Vagina (tissue), 2 donors: ENCODE measurements around the gene SHISA5. TPM values are rescaled to one million over a fixed set of nuclear protein-coding genes. Genes with fewer than 3 reads are reported as not detected.

Experiments used
- DNase-seq, 2 donors: peaks; one replicate each; pipeline ENCODE4 v3.0.0-alpha.2; 2017; ENCODE audit errors: extremely low spot score in 2 of 2
- H3K27ac ChIP-seq: fragments of 200-600 bp; sonication (generic); one replicate; pipeline ENCODE4 v1.5.1; 2019
- H3K27me3 ChIP-seq: fragments of 200-600 bp; sonication (generic); one replicate; pipeline ENCODE4 v1.5.1; 2019
- H3K36me3 ChIP-seq, 2 donors: fragments of 200-600 bp; sonication (generic); one replicate each; pipeline ENCODE4 v1.5.1; 2017 to 2019
- H3K4me1 ChIP-seq: fragments of 200-600 bp; sonication (generic); one replicate; pipeline ENCODE4 v1.5.1; 2019
- H3K4me3 ChIP-seq, 2 donors: fragments of 200-600 bp; sonication (generic); 1 replicate in 1 of 2; 2 replicates in 1 of 2; pipeline ENCODE4 v1.5.1; 2016 to 2019
- H3K9me3 ChIP-seq: fragments of 200-600 bp; sonication (generic); one replicate; pipeline ENCODE4 v1.5.1; 2019
- POLR2A ChIP-seq, 2 donors: fragments of 450-650 bp; IDR thresholded peaks; one replicate each; pipeline ENCODE4 v1.6.1; 2017; ENCODE audit warnings: antibody characterized with exemption in 2 of 2, mild to moderate bottlenecking in 2 of 2, moderate library complexity in 2 of 2
- POLR2AphosphoS5 ChIP-seq, 2 donors: sonication (generic); formaldehyde crosslinking; IDR thresholded peaks; one replicate each; pipeline ENCODE4 v1.9.0; 2017; ENCODE audit warnings: antibody characterized with exemption in 2 of 2, mild to moderate bottlenecking in 2 of 2, low read depth in 1 of 2; ENCODE audit not compliant: insufficient read depth in 1 of 2
- intact Hi-C: fragments of 100-400 bp; cut with DNase I; formaldehyde crosslinking; loops from one replicate; pipeline ENCODE4 v1.15.1; 2023
- total RNA-seq: library from RNA; depleted of rRNA; stranded (reverse); fragments of >200 nt; gene quantifications from one replicate; pipeline ENCODE4 v1.2.3, GENCODE V29; 2016
- TF ChIP-seq, protein P1 (sequence below), 3 experiments: fragments of 450-650 bp in 2 of 3; fragments of 200-600 bp in 1 of 3; sonication (generic) in 1 of 3; IDR thresholded peaks; one replicate each; pipeline ENCODE4 v1.5.1; 2017 to 2019; ENCODE audit warnings: antibody characterized with exemption in 3 of 3, mild to moderate bottlenecking in 2 of 3, moderate library complexity in 2 of 3

The SHISA5 gene
- total RNA-seq, 1 donor from 2014 or later, result 133 TPM

DNA sequence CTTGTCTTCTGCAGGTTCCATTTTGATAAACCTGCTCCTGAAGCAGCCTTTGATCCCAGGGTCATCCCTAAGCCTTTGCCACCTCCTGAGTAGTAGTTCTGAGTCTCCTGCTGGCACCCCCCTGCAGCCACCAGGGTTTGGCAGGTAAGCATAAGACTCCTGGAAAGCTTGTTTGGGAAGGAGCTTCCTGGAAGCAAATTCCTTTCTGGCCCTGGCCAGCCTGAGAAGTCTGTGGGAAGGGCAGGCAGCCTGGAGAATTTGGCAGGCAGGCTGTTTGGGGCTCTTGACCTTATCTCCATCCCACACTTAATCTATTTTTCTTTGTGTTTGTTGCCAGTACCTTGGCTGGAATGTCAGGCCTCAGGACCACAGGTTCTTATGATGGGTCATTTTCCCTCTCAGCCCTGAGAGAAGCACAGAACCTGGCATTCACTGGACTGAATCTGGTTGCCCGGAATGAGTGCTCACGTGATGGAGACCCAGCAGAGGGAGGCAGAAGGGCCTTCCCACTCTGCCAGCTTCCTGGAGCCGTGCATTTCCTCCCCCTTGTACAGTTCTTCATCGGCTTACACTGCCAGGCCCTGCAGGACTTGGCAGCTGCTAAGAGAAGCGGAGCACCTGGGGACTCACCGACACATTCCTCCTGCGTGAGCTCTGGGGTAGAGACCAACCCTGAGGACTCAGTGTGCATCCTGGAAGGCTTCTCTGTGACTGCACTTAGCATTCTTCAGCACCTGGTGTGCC is 44.0 kb downstream of the SHISA5 start:
- no peaks in the 10 kb centered on the region for H3K27me3 ChIP-seq
- intact Hi-C loops, result no loop called here
- H3K36me3 ChIP-seq, result peaks cover 0 to 33% of the 10 kb centered on the region in 2 donors
- DNase-seq, result no peak
- no peak for TF ChIP-seq POLR2AphosphoS5 (IDR thresholded peaks at IDR 0.05; ENCODE audit: insufficient read depth in 1 of 2, low read depth in 1 of 2)
- no peak for TF ChIP-seq POLR2A (IDR thresholded peaks at IDR 0.05)
- TF ChIP-seq, protein P1, sequence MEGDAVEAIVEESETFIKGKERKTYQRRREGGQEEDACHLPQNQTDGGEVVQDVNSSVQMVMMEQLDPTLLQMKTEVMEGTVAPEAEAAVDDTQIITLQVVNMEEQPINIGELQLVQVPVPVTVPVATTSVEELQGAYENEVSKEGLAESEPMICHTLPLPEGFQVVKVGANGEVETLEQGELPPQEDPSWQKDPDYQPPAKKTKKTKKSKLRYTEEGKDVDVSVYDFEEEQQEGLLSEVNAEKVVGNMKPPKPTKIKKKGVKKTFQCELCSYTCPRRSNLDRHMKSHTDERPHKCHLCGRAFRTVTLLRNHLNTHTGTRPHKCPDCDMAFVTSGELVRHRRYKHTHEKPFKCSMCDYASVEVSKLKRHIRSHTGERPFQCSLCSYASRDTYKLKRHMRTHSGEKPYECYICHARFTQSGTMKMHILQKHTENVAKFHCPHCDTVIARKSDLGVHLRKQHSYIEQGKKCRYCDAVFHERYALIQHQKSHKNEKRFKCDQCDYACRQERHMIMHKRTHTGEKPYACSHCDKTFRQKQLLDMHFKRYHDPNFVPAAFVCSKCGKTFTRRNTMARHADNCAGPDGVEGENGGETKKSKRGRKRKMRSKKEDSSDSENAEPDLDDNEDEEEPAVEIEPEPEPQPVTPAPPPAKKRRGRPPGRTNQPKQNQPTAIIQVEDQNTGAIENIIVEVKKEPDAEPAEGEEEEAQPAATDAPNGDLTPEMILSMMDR (IDR thresholded peaks at IDR 0.05), result no peak
- no peak overlapping the region for H3K4me3 ChIP-seq
- H3K9me3 ChIP-seq, result no peaks in the 10 kb centered on the region
- no peak overlapping the region for H3K27ac ChIP-seq
- H3K4me1 ChIP-seq, result peaks cover 4% of the 10 kb centered on the region

DNA sequence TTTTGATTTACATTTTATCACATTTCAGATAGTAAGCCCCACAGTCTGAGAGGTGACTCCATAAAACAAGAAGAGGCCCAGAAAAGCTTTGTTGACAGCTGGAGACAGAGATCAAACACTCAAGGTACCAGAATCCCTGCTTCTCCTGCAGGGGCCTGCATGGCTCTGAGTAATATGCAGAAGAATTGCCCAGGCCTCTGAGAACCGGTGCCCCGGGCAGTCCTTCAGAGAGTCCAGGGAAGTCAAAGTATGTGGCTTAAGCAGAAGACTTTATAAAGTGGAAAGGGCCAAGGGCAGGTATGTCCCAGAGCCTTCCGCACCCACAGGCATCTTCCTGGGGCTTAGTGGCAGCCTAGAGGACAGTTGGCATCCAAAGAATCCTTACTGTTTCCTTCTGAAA is 44.6 kb downstream of the SHISA5 start:
- Histone ChIP-seq H3K4me3 (no peak overlapping the region), H3K9me3 (no peaks in the 10 kb centered on the region), H3K4me1 (no peaks in the 10 kb centered on the region), H3K36me3 (peaks cover 0 to 38% of the 10 kb centered on the region in 2 donors), H3K27ac (no peak overlapping the region), H3K27me3 (no peaks in the 10 kb centered on the region)
- intact Hi-C loops, result no loop called here
- TF ChIP-seq POLR2AphosphoS5 (IDR thresholded peaks at IDR 0.05; ENCODE audit: insufficient read depth in 1 of 2, low read depth in 1 of 2) (no peak), POLR2A (IDR thresholded peaks at IDR 0.05) (no peak)
- TF ChIP-seq, protein P1 (IDR thresholded peaks at IDR 0.05), result no peak
- DNase-seq, result no peak

DNA sequence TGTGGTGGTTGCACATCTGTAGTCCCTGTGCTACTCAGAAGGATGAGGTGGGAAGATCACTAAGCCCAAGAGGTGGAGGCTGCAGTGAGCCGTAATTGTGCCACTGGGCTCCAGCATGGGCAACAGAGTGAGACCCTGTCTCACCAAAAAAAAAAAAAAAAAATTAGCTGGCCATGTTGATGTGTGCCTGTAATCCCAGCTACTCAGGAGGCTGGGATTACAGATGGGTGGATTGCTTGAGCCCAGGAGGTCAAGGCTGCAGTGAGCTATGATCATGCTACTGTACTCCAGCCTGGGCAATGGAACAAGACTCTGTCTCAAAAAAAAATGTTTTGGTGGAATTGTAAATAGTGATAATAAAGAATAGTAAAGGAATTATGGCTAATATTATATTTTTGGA is 47.5 kb downstream of the SHISA5 start:
- Histone ChIP-seq H3K4me1 (no peaks in the 10 kb centered on the region), H3K27me3 (no peaks in the 10 kb centered on the region), H3K9me3 (no peaks in the 10 kb centered on the region), H3K27ac (no peak overlapping the region), H3K4me3 (no peak overlapping the region), H3K36me3 (peaks cover 0 to 53% of the 10 kb centered on the region in 2 donors)
- DNase-seq, result no peak
- TF ChIP-seq POLR2A (IDR thresholded peaks at IDR 0.05) (no peak), POLR2AphosphoS5 (IDR thresholded peaks at IDR 0.05; ENCODE audit: insufficient read depth in 1 of 2, low read depth in 1 of 2) (no peak)
- TF ChIP-seq, protein P1 (IDR thresholded peaks at IDR 0.05), result no peak
- intact Hi-C loops, result no loop called here

DNA sequence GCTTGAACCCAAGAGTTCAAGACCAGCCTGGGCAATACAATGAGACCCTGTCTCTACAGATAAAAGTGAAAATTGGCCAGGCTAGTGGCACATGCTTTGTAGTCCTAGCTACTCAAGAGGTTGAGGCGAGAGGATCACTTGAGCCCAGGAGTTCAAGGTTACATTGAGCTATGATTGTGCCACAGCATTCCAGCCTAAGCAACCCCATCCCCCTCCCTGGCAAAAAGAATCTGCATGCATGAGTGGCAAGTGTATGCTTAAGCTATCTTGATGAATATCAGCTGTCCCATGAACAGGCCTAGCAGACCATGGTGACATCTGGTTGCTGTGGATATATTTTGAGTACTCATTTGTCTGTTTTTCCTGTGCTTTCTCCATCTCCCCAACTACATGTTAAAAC is 52.7 kb downstream of the SHISA5 start:
- H3K4me1 ChIP-seq, result peaks cover 17% of the 10 kb centered on the region
- TF ChIP-seq POLR2A (IDR thresholded peaks at IDR 0.05) (no peak), POLR2AphosphoS5 (IDR thresholded peaks at IDR 0.05; ENCODE audit: insufficient read depth in 1 of 2, low read depth in 1 of 2) (no peak)
- TF ChIP-seq, protein P1 (IDR thresholded peaks at IDR 0.05), result no peak
- H3K4me3 ChIP-seq, result no peak overlapping the region
- H3K27ac ChIP-seq, result no peak overlapping the region
- no peaks in the 10 kb centered on the region for H3K27me3 ChIP-seq
- peaks cover 0 to 37% of the 10 kb centered on the region in 2 donors for H3K36me3 ChIP-seq
- DNase-seq, result no peak
- no peaks in the 10 kb centered on the region for H3K9me3 ChIP-seq
- intact Hi-C loops, result no loop called here
